Ovary (tissue), 3 donors: ENCODE measurements around the gene SLC38A1.

Experiments used
- POLR2A ChIP-seq: fragments of 450-650 bp; IDR thresholded peaks from one replicate; pipeline ENCODE4 v1.6.1; 2017; ENCODE audit warnings: antibody characterized with exemption, mild to moderate bottlenecking, moderate library complexity
- TF ChIP-seq, protein P1 (sequence below), 3 donors: fragments of 450-650 bp in 2 of 3; fragments of 200-600 bp in 1 of 3; IDR thresholded peaks; one replicate each; pipeline versions ENCODE4 v1.5.1 to v1.8.0; 2016 to 2022; ENCODE audit warnings: antibody characterized with exemption in 3 of 3, mild to moderate bottlenecking in 1 of 3
- donor health status: DM: no; HTN: no; CAD: no.

DNA sequence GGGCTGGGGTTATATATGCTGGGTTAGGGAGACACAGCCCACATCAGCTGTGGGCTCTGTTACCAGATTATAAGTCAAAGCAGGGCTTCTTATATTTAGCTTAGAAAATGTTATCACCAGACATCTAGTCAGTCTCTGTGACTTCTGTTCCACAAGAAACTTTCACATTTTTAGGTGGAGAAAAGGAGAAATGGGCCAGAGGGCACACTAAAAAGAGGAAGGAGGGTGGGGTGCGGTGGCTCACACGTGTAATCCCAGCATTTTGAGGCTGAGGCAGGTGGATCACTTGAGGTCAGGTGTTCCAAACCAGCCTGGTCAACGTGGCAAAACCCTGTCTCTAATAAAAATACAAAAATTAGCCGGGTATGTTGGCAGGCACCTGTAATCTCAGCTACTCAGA lies 28.0 kb upstream of the SLC38A1 start:
- TF ChIP-seq, protein P1, sequence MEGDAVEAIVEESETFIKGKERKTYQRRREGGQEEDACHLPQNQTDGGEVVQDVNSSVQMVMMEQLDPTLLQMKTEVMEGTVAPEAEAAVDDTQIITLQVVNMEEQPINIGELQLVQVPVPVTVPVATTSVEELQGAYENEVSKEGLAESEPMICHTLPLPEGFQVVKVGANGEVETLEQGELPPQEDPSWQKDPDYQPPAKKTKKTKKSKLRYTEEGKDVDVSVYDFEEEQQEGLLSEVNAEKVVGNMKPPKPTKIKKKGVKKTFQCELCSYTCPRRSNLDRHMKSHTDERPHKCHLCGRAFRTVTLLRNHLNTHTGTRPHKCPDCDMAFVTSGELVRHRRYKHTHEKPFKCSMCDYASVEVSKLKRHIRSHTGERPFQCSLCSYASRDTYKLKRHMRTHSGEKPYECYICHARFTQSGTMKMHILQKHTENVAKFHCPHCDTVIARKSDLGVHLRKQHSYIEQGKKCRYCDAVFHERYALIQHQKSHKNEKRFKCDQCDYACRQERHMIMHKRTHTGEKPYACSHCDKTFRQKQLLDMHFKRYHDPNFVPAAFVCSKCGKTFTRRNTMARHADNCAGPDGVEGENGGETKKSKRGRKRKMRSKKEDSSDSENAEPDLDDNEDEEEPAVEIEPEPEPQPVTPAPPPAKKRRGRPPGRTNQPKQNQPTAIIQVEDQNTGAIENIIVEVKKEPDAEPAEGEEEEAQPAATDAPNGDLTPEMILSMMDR (IDR thresholded peaks at IDR 0.05), result no peak
- TF ChIP-seq POLR2A, result no peak
